Cardiac septum (tissue), 1 donor: ENCODE measurements around the gene WDR7. TPM values are rescaled to one million over a fixed set of nuclear protein-coding genes. Genes with fewer than 3 reads are reported as not detected.

Source experiments
- DNase-seq: peaks from one replicate; pipeline ENCODE4 v3.0.0-alpha.2; 2020; ENCODE audit warnings: low spot score
- intact Hi-C: fragments of 100-400 bp; cut with DNase I; formaldehyde crosslinking; loops from one replicate; pipeline ENCODE4 v1.14.0; 2022
- total RNA-seq: library from RNA; stranded (reverse); fragmentation: NEBNext Ultra II Directional; extraction: Animal tissue kit (Norgen Biotek cat#: 25700); gene quantifications from one replicate; pipeline ENCODE4 v1.2.1, GENCODE V29; 2021
- donor health status: DM: no; HTN: no; CAD: no.

The WDR7 gene
- total RNA-seq, 1 donor from 2014 or later = 28.0 TPM

DNA sequence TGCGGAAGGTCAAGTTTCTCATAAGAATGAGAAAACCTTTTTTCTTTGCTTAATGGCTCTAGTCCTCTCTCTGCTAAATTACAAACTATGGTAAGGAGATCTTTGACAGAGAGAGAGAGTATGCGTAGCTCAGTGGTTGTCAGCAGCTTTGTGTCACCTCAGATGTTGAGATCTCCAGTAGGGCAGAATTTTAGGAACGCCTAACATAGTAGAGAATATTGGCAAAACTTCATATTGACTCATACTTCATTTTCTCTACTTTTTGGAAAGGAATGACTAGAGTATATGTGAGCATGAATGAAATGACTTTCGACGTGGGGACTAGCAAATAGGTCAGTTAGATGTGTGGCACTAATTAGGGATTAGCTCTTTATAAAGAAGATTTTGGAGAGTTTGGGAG, 64.0 kb downstream of the WDR7 start:
- no peak for DNase-seq

DNA sequence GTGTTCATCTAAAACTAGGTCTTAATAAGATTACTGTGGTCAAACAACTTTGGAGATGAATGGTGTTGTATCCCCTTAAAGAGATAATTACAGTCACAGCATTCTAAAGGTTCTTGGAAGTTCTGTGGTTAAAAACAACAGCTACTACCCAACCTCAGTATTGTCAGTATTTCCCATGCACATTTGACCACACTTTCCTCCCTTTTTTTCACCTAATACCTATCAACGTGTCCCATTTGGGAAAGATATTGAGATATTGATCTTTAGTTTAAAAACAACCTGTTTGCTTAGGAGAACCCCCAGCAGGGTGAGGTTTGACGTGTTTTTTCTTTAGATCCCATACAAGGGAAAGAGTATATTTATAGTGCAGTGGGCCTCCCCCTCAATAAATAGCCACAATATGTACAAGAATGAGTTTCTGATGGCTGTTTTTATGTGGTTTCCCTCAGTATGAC, 65.6 kb downstream of the WDR7 start:
- no peak for DNase-seq

More for the DNA sequence above, 64.0 kb downstream of the WDR7 start:
- intact Hi-C loops = no loop called here

GRCh38 chr18:56721031-56721430, 69.9 kb downstream of the WDR7 start:
- DNase-seq = no peak
- intact Hi-C loops = no loop called here

More for the DNA sequence above, 65.6 kb downstream of the WDR7 start:
- intact Hi-C loops = no loop called here

DNA sequence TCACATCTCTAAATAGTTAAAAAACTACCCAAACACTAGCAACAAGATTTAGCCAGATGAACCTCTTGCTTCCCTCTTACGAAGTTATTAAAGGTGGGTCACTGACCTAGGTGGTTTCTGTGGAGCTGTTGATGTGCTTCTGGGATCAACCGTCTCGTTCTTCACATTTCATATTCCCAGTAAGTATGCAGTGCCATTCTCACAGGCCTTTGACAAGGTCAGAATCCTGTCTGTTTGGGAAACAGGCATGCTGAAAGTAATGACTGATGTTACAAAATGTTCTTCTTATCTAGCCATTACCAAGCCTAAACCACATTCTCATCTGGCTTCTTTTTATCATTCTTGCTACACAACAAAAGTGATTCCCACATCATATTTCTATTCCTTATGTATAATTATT, 70.3 kb downstream of the WDR7 start:
- DNase-seq = no peak
- intact Hi-C loops = no loop called here

DNA sequence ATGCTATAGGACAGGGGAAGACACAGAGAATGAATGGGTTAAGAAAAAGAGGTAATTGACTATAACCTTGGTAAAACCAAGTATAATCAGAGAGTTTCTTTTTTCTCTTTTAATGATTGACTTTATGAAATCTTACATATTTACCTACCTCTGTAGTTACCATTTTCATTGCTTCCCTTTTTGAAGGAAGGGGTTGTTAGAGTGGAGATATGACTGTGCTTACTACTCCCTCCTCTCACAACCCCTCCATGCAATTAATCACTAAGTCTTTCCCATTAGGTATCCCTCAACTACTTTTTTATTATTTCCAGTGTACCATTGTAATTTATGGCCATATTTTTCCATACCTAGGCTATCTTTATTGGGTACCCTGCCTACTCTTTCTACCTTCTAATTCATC, 71.4 kb downstream of the WDR7 start:
- intact Hi-C loops = no loop called here
- no peak for DNase-seq

DNA sequence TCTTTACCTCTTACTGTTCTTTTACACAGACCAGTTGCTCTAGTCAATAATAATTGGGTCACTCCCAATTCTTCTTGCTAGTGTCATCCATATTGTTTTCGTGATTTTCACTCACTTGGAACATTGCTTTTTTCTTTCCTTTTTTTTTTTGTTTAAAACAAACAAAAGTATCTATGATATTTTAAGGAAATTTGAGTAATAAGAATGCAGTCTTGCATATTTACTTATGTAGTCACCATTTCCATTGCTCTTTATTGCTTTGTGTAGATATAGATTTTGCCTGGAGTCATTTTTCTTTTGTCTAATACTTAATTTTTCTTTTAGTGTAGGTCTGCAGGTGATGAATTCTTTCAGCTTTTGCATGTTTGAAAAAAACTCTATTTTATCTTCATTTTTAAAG, 71.9 kb downstream of the WDR7 start:
- intact Hi-C loops = no loop called here
- DNase-seq = no peak

- DNase-seq = no peak
- intact Hi-C loops = no loop called here
Observed at GRCh38 chr18:56723706-56724105, 72.5 kb downstream of the WDR7 start.

DNA sequence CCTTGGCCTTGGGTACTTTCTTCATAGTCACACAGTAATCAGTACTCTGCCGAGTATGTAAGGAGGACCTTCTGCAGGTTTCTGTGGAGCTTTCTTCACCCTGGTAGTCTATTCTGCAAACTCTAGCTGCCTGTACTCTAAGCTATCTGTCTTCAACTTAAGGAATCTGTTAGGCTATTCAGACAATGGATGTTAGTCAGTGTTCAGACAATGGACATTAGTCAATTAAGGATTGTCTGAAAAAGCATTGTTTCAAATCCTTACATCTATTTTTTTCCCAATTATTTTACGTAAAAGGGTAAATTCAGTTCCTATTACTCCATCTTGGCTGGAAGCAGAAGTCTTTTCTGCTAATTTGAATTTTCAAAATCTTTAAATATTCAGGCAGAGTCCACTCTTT, 75.7 kb downstream of the WDR7 start:
- no peak for DNase-seq
- intact Hi-C loops = no loop called here

- intact Hi-C loops = no loop called here
- DNase-seq = no peak
Observed at GRCh38 chr18:56727399-56727798, 76.2 kb downstream of the WDR7 start.

GRCh38 chr18:56728741-56729140, 77.6 kb downstream of the WDR7 start:
- intact Hi-C loops = no loop called here
- no peak for DNase-seq

GRCh38 chr18:56738184-56738583, 87.0 kb downstream of the WDR7 start:
- intact Hi-C loops = no loop called here
- DNase-seq = no peak

DNA sequence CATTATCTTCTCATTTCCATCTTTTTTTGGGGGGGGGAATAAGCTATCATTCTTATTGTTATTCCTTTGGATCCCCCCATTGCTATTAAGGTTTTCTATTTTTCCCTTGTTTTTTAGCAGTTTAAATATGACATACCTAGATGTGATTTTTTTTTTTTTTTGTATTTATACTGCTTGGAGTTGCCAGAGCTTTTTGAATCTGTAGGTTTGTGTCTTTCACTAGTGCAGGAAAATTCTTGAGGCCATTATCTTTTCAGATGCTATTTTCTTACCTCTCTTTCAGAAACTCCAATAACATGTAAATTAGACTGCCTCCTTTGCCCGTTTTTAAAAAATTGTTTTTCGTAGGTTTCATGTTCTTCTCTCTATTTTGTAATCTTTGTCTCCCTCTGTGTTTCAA, 88.6 kb downstream of the WDR7 start:
- intact Hi-C loops = no loop called here
- DNase-seq = no peak

DNA sequence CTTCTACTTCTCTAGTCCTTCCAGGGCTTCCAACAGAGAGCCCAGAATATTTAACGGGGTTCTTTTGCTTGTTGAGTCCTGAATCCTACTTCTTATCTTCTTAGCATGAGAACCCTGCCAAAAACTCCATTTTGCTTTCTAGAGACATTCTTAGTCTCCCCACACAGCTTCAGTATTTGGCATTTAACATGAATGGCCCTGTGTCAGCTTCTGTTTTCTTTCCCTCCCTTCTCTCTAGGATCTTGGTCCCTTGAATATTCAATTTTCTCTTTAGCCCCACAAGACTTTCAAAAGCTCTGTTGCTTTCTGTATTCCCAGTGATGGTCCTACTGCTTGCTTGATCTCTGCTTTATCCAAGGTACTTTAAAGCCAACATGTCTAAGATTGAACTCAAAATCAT, 89.5 kb downstream of the WDR7 start:
- DNase-seq = no peak
- intact Hi-C loops = no loop called here

GRCh38 chr18:56741685-56742084, 90.5 kb downstream of the WDR7 start:
- DNase-seq = no peak
- intact Hi-C loops = no loop called here

GRCh38 chr18:56743115-56743514, 92.0 kb downstream of the WDR7 start:
- intact Hi-C loops = no loop called here
- DNase-seq = no peak

- intact Hi-C loops = loop anchor here (5.0 kb wide), 1 partner anchor 815 kb away; no protein-coding TSS in a partner anchor
- no peak for DNase-seq
Observed at GRCh38 chr18:56747032-56747658, 96.0 kb downstream of the WDR7 start.

DNA sequence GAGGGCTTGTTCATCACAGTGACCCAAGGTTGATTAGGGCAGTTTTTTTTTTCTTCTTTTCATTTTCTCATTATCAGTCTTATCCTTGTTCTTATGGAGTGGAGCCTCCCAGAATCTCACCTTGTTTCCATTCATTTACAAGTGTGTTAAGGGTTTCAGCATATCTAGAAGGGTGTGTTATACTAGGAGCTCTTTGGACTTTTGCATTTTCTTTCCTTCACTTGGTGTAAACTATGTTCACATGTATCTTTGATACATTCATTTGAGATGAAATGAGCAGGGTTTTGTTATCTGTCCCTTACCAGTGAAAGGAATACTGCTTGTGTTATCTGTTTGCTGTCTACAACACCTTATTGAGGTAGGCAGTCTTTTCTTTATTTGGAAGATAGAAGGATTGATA, 96.7 kb downstream of the WDR7 start:
- intact Hi-C loops = loop anchor here (5.0 kb wide), 1 partner anchor 814 kb away; no protein-coding TSS in a partner anchor
- no peak for DNase-seq

DNA sequence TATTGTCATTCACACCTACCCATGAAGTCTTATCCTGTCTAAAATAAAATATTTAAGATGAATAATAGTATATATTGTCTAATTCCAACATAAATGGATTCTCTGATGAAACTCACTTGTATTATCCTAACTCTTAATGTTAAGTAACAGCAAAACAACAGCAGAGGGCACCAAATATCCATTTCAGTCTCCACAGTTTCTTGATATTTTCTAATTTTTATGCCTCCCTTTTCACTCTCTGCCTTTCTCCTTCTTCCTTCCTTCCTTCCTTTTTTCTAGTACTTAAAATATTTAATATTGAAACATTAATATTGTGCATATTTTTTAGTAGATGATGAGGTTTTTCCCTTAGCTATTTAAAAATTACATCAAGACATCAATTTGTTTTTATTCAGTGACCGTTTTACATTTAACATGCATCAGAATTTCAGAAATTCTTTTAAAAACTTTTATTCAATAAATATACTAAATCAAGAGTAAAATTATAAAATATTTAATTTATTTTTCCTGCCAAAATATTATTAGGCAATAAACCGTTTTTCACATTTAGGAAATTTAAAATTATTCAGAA, 97.6 kb downstream of the WDR7 start:
- no peak for DNase-seq
- intact Hi-C loops = loop anchor here (5.0 kb wide), 1 partner anchor 814 kb away; no protein-coding TSS in a partner anchor

- no peak for DNase-seq
- intact Hi-C loops = no loop called here
Observed at GRCh38 chr18:56756966-56757365, 105.8 kb downstream of the WDR7 start.

GRCh38 chr18:56770097-56770496, 118.9 kb downstream of the WDR7 start:
- no peak for DNase-seq
- intact Hi-C loops = no loop called here

GRCh38 chr18:56770873-56771272, 119.7 kb downstream of the WDR7 start:
- no peak for DNase-seq
- intact Hi-C loops = no loop called here

DNA sequence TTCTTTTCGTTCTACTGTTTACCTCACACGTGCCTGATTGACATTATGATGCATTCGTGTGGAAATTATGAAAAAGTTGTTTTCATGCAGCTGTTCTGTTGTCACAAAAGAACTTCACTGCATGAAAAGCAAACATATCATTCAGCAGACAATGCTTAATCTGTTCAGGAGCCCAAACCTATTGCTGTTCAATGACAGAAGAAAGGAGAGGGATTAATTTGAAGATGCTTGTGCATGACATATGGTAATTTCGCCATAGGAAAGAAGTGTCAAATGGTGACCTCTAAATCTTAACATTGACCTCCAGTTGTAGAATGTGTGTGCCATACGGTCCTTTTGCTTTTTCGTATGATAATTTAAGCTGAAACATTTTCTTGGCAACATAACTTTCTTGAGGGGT, 124.5 kb downstream of the WDR7 start:
- intact Hi-C loops = no loop called here
- no peak for DNase-seq
